Lung (tissue), 12 donors: Measurements from ENCODE around the gene ZFYVE28. TPM values are rescaled to one million over a fixed set of nuclear protein-coding genes. Genes with fewer than 3 reads are reported as not detected.

Experiments
- ATAC-seq: fragments of 200-7000 bp; cut with Tn5 transposase; one replicate; pipeline ENCODE4 v1.9.1; 2020; ENCODE audit warnings: moderate number of reproducible peaks; ENCODE audit not compliant: insufficient read depth, low FRiP score
- DNase-seq, 3 donors: peaks; one replicate each; pipeline ENCODE4 v3.0.0-alpha.2; 2013 to 2017
- H3K27ac ChIP-seq, 2 donors: one replicate each; pipeline ENCODE4 v1.5.1; 2013; ENCODE audit warnings: mild to moderate bottlenecking in 2 of 2, moderate library complexity in 2 of 2, control low read depth in 1 of 2, inconsistent platforms in 1 of 2, low read depth in 1 of 2, low read length in 1 of 2
- H3K27me3 ChIP-seq, 3 donors: one replicate each; pipeline ENCODE4 v1.5.1; 2013; ENCODE audit warnings: low read length in 2 of 3; ENCODE audit not compliant: control insufficient read depth in 3 of 3, insufficient read depth in 3 of 3
- H3K36me3 ChIP-seq, 4 donors: one replicate each; pipeline ENCODE4 v1.5.1; 2013; ENCODE audit warnings: low read length in 4 of 4, mild to moderate bottlenecking in 1 of 4, moderate library complexity in 1 of 4; ENCODE audit not compliant: control insufficient read depth in 4 of 4, insufficient read depth in 4 of 4
- H3K4me1 ChIP-seq, 5 donors: one replicate each; pipeline ENCODE4 v1.5.1; 2013; ENCODE audit warnings: low read length in 5 of 5, mild to moderate bottlenecking in 2 of 5, moderate library complexity in 1 of 5; ENCODE audit not compliant: control insufficient read depth in 5 of 5, insufficient read depth in 5 of 5
- H3K4me3 ChIP-seq: one replicate; pipeline ENCODE4 v1.5.1; 2013; ENCODE audit warnings: mild to moderate bottlenecking, control low read depth, moderate library complexity
- H3K9ac ChIP-seq, 2 donors: one replicate each; pipeline ENCODE4 v1.5.1; 2013; ENCODE audit warnings: low read length in 2 of 2, control low read depth in 1 of 2; ENCODE audit not compliant: insufficient read depth in 1 of 2
- H3K9me3 ChIP-seq, 4 donors: one replicate each; pipeline ENCODE4 v1.5.1; 2013; ENCODE audit warnings: low read length in 3 of 4, mild to moderate bottlenecking in 1 of 4, moderate library complexity in 1 of 4; ENCODE audit not compliant: control insufficient read depth in 4 of 4, insufficient read depth in 3 of 4
- WGBS, 2 donors: extraction: QIAGEN DNeasy Blood & Tissue Kit; methylation state at CpG; one replicate each; pipeline ENCODE4 v1.1.7; 2013; 5-methylcytosine and 5-hydroxymethylcytosine counted together
- polyA plus RNA-seq, 2 donors: library from polyadenylated mRNA; stranded (reverse); fragments of 200-250 nt; gene quantifications; one replicate each; pipeline ENCODE4 v1.2.1, GENCODE V29; 2013
- total RNA-seq, 2 donors: library from RNA; depleted of rRNA in 1 of 2; stranded (reverse); fragments of >200 nt in 1 of 2; gene quantifications; one replicate each; pipeline ENCODE4 v1.2.1, GENCODE V29; 2014 to 2021
- TF ChIP-seq, protein P1 (sequence below): IDR thresholded peaks from 2 replicates; pipeline ENCODE4 v1.5.1; 2012; ENCODE audit warnings: mild to moderate bottlenecking; ENCODE audit errors: control extremely low read depth, extremely low read depth
- donor health status: control.
- donor health status: control.
- donor health status: Bipolar disorder and iron deficiency.
- donor health status: healthy.
- donor health status: DM: yes; HTN: yes; CAD: no.

ZFYVE28 gene
- total and polyA plus RNA-seq, 4 donors, result 6.8 to 10.3 (median 7.6) TPM

DNA sequence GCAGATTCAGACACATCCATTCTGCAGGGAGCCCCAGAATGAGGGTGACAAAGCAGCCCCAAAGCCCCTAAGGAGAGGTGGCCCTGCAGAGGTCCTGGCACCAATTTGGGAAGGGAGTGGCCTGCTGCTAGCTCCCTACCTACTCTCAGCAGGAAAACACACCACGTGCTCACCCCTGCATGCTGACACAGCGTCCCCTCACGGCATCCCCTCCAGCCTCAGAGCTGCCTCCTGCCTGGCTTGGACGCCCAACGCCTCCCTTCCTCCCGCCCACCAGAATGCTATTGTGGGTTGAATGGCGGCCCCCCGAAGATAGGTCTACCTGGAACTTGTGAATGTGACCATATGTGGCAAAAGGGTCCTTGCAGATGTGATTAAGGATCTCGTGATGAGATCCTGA lies 28.8 kb downstream of the ZFYVE28 start:
- no peak overlapping the region for H3K27ac ChIP-seq
- no peaks in the 10 kb centered on the region for H3K36me3 ChIP-seq
- no peaks in the 10 kb centered on the region for H3K9me3 ChIP-seq
- 71 to 77% methylated on average over 9 of the region's 9 CpGs for WGBS, 2 donors
- no peak overlapping the region for H3K9ac ChIP-seq
- no peak overlapping the region for H3K4me3 ChIP-seq
- H3K4me1 ChIP-seq, result peaks cover 0 to 27% (median 0%) of the 10 kb centered on the region in 5 donors
- DNase-seq (no peak), ATAC-seq (no peak)
- TF ChIP-seq, protein P1, sequence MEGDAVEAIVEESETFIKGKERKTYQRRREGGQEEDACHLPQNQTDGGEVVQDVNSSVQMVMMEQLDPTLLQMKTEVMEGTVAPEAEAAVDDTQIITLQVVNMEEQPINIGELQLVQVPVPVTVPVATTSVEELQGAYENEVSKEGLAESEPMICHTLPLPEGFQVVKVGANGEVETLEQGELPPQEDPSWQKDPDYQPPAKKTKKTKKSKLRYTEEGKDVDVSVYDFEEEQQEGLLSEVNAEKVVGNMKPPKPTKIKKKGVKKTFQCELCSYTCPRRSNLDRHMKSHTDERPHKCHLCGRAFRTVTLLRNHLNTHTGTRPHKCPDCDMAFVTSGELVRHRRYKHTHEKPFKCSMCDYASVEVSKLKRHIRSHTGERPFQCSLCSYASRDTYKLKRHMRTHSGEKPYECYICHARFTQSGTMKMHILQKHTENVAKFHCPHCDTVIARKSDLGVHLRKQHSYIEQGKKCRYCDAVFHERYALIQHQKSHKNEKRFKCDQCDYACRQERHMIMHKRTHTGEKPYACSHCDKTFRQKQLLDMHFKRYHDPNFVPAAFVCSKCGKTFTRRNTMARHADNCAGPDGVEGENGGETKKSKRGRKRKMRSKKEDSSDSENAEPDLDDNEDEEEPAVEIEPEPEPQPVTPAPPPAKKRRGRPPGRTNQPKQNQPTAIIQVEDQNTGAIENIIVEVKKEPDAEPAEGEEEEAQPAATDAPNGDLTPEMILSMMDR, result no peak
- peaks cover 0 to 29% (median 18%) of the 10 kb centered on the region in 3 donors for H3K27me3 ChIP-seq

DNA sequence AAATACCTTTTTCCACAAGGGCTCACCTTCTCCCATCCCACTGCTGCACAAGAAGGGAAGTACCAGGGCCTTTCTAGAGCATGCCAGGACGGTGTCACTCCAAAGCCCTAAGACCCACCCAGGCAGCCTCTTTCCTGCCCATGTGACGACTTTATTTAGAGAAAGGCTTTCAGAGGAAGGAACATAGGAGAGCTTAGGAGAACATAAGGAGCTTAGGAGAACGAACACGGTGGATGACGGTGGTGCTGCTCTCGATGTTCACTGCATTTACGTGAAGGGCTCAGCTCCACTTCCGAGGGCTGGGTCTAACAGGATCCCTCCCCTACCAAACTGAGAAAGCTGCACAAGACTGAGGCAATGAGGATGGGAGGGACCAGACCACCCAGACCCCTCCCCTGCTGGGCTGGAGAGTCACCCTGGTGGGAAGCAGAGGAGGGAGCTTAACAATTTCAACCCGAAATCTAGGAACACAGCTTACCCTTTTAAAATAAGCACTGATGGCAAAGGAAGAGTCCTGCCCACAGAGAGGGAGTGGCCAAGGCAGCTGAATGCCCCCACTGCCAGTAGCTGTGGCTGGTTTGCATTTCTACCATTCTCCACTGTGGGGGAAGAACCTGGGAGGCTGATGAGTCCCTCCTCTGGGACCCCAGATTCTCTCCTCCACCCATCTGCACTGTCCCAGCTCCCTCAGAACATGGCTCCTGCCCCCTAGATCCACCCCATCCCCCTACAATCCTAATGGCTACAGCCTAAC lies 29.8 kb downstream of the ZFYVE28 start:
- DNase-seq, result peak in 2 of 3 donors; percentile 32 to 58
- no peaks in the 10 kb centered on the region for H3K9me3 ChIP-seq

DNA sequence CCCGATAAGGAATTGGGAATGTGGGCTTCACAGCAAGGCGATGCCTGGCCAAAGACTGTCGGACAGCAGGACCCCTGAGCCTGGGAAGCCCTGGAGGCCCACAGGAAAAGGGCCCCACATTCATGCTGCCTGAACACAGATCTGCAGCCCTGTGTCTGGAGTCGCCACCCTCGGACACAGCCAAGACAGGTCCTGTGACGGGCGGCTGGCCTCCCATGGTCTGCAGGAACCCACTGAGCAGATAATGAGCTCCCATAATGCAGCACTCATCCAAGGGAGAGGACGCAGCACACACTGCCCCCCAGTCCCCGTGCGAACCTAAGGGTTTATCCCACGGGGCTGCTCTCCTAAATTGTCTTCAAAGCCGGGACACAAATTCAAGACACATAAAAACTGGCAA lies 30.6 kb downstream of the ZFYVE28 start:
- peaks cover 0 to 22% (median 11%) of the 10 kb centered on the region in 3 donors for H3K27me3 ChIP-seq
- no peak overlapping the region for H3K9ac ChIP-seq
- WGBS, 2 donors, result 93 to 95% methylated on average over 12 of the region's 12 CpGs
- TF ChIP-seq, protein P1, result no peak
- H3K27ac ChIP-seq, result no peak overlapping the region
- no peaks in the 10 kb centered on the region for H3K36me3 ChIP-seq
- DNase-seq (no peak), ATAC-seq (no peak)
- H3K4me1 ChIP-seq, result peaks cover 0 to 19% (median 0%) of the 10 kb centered on the region in 5 donors
- no peak overlapping the region for H3K4me3 ChIP-seq
- no peaks in the 10 kb centered on the region for H3K9me3 ChIP-seq

More for the DNA sequence above, 29.8 kb downstream of the ZFYVE28 start:
- peaks cover 0 to 22% (median 18%) of the 10 kb centered on the region in 3 donors for H3K27me3 ChIP-seq
- H3K36me3 ChIP-seq, result no peaks in the 10 kb centered on the region
- WGBS, 2 donors, result 46 to 57% methylated on average over 9 of the region's 9 CpGs
- no peak for ATAC-seq
- TF ChIP-seq, protein P1, result no peak
- H3K27ac ChIP-seq, result no peak overlapping the region
- no peak overlapping the region for H3K9ac ChIP-seq
- peaks cover 0 to 23% (median 0%) of the 10 kb centered on the region in 5 donors for H3K4me1 ChIP-seq
- no peak overlapping the region for H3K4me3 ChIP-seq

DNA sequence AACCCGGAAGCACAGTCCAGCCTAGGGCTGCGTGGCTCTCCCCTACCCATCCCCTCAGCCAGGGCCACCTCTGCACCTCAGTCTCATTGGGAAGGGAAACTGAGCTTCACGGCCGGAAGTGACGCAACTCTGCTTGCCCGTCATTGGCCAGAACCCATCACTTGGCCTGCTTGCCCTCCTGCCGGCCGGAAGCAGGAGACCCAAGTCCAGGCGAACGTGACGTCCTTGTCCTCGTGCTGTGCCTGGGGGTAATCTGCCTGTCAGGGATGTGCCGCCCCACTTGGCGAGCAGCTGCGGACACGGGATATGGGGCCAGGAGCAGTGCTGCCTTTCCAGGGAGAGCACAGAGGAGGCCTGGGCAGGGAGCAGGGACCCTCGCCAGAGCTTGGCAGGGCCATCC lies 31.2 kb downstream of the ZFYVE28 start:
- peaks cover 0 to 19% (median 0%) of the 10 kb centered on the region in 5 donors for H3K4me1 ChIP-seq
- ATAC-seq, result no peak
- no peak overlapping the region for H3K27ac ChIP-seq
- no peak overlapping the region for H3K4me3 ChIP-seq
- TF ChIP-seq, protein P1, result no peak
- H3K27me3 ChIP-seq, result peaks cover 0 to 16% (median 5%) of the 10 kb centered on the region in 3 donors
- no peak for DNase-seq
- WGBS, 2 donors, result 92 to 95% methylated on average over 17 of the region's 17 CpGs
- H3K9ac ChIP-seq, result no peak overlapping the region
- H3K9me3 ChIP-seq, result no peaks in the 10 kb centered on the region
- H3K36me3 ChIP-seq, result no peaks in the 10 kb centered on the region
